ENCODE measurements around the gene DNPH1. TPM values are rescaled to one million over a fixed set of nuclear protein-coding genes. Genes with fewer than 3 reads are reported as not detected.

DNPH1 gene
- polyA plus RNA-seq, 3 donors: 31.9 to 55.4 (median 42.7) TPM

DNA sequence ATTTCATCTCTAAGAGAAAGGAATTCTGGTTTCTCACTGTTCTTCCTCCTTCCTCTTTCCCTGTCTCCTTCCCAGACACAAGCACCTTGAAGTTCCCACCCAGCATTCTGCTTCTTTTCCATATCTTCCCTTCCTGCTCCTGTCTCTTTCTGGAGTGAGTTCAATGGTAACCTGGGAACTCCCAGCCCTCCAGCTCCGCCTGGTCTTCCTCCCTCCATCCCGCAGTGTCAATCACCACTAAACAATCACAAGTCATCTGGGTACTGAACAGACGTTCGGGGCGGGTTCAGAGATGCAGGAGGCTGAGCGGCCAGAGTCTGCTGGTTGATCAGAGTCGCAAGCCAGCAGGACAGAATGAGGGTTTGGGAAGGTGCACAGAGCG, 21.7 kb upstream of the DNPH1 start:
- peak overlapping the region; percentile 33 for H2AFZ ChIP-seq (ENCODE audit: insufficient read depth, low read depth, low read length, poor library complexity, severe bottlenecking)
- no peak for TF ChIP-seq CTCF (IDR thresholded peaks at IDR 0.05)

DNA sequence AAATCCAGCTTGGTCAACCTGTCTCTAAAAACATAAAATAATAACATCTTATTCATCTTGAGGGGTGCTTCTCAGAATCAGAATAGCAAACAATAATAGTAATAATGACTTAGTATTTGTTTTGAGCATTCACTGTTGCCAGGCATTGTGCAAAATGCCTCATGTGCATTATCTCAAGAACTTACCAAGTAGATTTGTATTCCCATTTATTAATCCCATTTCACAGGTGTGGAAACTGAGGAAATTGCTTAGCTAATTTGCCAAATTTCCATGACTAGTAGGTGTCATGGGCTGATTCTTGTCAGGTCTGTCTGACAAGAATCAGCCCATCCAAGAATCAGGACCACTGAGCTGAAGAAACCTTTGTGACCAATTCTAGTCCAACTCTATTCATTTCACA, 19.5 kb upstream of the DNPH1 start:
- Histone ChIP-seq H3K36me3 (replicated peaks in 1 of 2; ENCODE audit: control insufficient read depth in 1 of 2, insufficient read depth in 2 of 2, low read length in 2 of 2) (no peaks in the 10 kb centered on the region), H4K20me1 (ENCODE audit: insufficient read depth, low read length) (no peaks in the 10 kb centered on the region), H3K9ac (ENCODE audit: insufficient read depth, low read length, poor library complexity, severe bottlenecking) (no peak overlapping the region), H3K9me3 (replicated peaks in 1 of 2; ENCODE audit: control insufficient read depth in 1 of 2, insufficient read depth in 1 of 2, low read length in 2 of 2) (peaks cover 0 to 6% of the 10 kb centered on the region in 2 donors), H3K79me2 (ENCODE audit: insufficient read depth, low read length) (no peaks in the 10 kb centered on the region), H3K4me1 (ENCODE audit: control insufficient read depth in 1 of 2, insufficient read depth in 2 of 2, low read length in 2 of 2) (peaks cover 13 to 21% of the 10 kb centered on the region in 2 donors), H2AFZ (ENCODE audit: insufficient read depth, low read depth, low read length, poor library complexity, severe bottlenecking) (no peak overlapping the region), H3K4me3 (replicated peaks in 1 of 3; ENCODE audit: low read depth in 2 of 3, low read length in 3 of 3) (no peak overlapping the region), H3K27me3 (ENCODE audit: control insufficient read depth in 2 of 2, insufficient read depth in 2 of 2, low read length in 2 of 2) (peaks cover 33 to 80% of the 10 kb centered on the region in 2 donors), H3K27ac (ENCODE audit: low read depth in 1 of 2, low read length in 2 of 2) (no peak overlapping the region), H3K4me2 (replicated peaks; ENCODE audit: extremely low read depth, low read length, poor library complexity, severe bottlenecking) (no peak overlapping the region)
- no peak for TF ChIP-seq CTCF (IDR thresholded peaks at IDR 0.05)
- Mint-ChIP-seq H3K9me3 (peaks cover 0 to 6% (median 0%) of the 10 kb centered on the region in 7 donors), H3K4me3 (no peak overlapping the region), H3K27me3 (ENCODE audit: low read depth in 3 of 3) (peaks cover 33 to 60% (median 54%) of the 10 kb centered on the region in 3 donors), H3K4me1 (peaks cover 26% of the 10 kb centered on the region), H3K27ac (no peak overlapping the region), H3K36me3 (no peaks in the 10 kb centered on the region)
- intact Hi-C loops (cut with micrococcal nuclease): loop anchor here in 1 of 2 donors (10.0 kb wide), 1 partner anchor 74 kb away; the partner anchor contains the start of gene SRF
- DNase-seq: no peak

More for the DNA sequence above, 21.7 kb upstream of the DNPH1 start:
- Histone ChIP-seq H3K27me3 (ENCODE audit: control insufficient read depth in 2 of 2, insufficient read depth in 2 of 2, low read length in 2 of 2) (peaks cover 12 to 58% of the 10 kb centered on the region in 2 donors), H4K20me1 (ENCODE audit: insufficient read depth, low read length) (no peaks in the 10 kb centered on the region), H3K9me3 (replicated peaks in 1 of 2; ENCODE audit: control insufficient read depth in 1 of 2, insufficient read depth in 1 of 2, low read length in 2 of 2) (no peaks in the 10 kb centered on the region), H3K27ac (ENCODE audit: low read depth in 1 of 2, low read length in 2 of 2) (no peak overlapping the region), H3K4me1 (ENCODE audit: control insufficient read depth in 1 of 2, insufficient read depth in 2 of 2, low read length in 2 of 2) (peaks cover 13 to 21% of the 10 kb centered on the region in 2 donors), H3K79me2 (ENCODE audit: insufficient read depth, low read length) (no peaks in the 10 kb centered on the region), H3K9ac (ENCODE audit: insufficient read depth, low read length, poor library complexity, severe bottlenecking) (no peak overlapping the region), H3K4me3 (replicated peaks in 1 of 3; ENCODE audit: low read depth in 2 of 3, low read length in 3 of 3) (no peak overlapping the region), H3K36me3 (replicated peaks in 1 of 2; ENCODE audit: control insufficient read depth in 1 of 2, insufficient read depth in 2 of 2, low read length in 2 of 2) (no peaks in the 10 kb centered on the region), H3K4me2 (replicated peaks; ENCODE audit: extremely low read depth, low read length, poor library complexity, severe bottlenecking) (no peak overlapping the region)
- peak overlapping the region in 1 of 2 donors; percentile 78 for H3K4me3 Mint-ChIP-seq
- no peaks in the 10 kb centered on the region for H3K36me3 Mint-ChIP-seq
- H3K27ac Mint-ChIP-seq: no peak overlapping the region
- peaks cover 26% of the 10 kb centered on the region for H3K4me1 Mint-ChIP-seq
- peaks cover 38 to 62% (median 60%) of the 10 kb centered on the region in 3 donors for H3K27me3 Mint-ChIP-seq (ENCODE audit: low read depth in 3 of 3)
- WGBS (ENCODE audit: insufficient coverage): 4% methylated on average over 6 of the region's 8 CpGs
- intact Hi-C loops (cut with micrococcal nuclease): no loop called here
- DNase-seq: no peak
- H3K9me3 Mint-ChIP-seq: peaks cover 0 to 6% (median 0%) of the 10 kb centered on the region in 7 donors
